HTR-8/SVneo (cell line): Measurements from ENCODE around the gene CD276.
"Not testable (repeated sequence)": the region's sequence is repeated elsewhere in the genome, so short reads cannot be mapped to it uniquely, and the experiment has no call there.

Experiments used
- DNase-seq: peaks from one replicate; pipeline ENCODE4 v3.0.0; 2011; ENCODE audit warnings: low spot score, mixed read lengths; ENCODE audit not compliant: insufficient read length
- FAIRE-seq: peaks from 2 replicates; lab custom pipeline; 2011; peaks lifted over from hg19 to GRCh38; lab: Jason Lieb, UNC

Gene CD276

DNA sequence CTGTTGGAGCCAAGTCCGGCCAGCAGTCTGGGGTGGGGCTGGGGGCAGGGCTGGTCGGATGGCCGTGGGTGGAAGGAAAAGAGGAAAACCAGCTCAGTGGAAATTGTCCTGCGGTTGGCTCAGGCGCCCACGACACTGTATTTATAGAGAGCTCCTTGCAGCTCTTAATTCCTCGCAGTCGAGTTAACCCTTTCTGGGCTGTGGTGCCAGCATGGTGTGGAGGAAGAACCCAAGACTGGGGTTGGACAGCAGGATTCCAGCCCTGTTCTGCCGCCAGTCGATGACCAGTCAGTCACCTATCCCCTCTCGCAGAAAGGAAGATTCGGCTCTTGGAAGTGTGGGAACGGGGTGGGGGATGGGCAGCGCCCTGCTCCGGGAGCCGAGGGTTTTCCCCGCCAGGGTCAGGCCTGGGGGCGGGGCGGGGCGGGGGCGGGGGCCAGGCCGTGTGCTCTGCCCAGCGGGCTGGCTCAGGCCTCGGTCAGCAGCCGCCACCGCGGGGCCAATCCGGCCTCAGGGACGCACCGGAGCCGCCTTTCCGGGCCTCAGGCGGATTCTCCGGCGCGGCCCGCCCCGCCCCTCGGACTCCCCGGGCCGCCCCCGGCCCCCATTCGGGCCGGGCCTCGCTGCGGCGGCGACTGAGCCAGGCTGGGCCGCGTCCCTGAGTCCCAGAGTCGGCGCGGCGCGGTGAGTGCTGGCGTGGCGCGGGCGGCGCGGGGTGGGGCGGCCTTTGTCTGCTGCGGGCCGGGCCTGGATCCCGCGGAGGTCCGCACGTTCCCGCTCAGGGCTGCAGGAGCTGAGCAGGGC is at the start of gene CD276:
TSS of gene CD276 (plus strand) at position 607 of the 804 bp plus-strand sequence. CDS start 15,257 bp downstream, outside the sequence.
- DNase-seq (peak; percentile 68), FAIRE-seq (no peak)

DNA sequence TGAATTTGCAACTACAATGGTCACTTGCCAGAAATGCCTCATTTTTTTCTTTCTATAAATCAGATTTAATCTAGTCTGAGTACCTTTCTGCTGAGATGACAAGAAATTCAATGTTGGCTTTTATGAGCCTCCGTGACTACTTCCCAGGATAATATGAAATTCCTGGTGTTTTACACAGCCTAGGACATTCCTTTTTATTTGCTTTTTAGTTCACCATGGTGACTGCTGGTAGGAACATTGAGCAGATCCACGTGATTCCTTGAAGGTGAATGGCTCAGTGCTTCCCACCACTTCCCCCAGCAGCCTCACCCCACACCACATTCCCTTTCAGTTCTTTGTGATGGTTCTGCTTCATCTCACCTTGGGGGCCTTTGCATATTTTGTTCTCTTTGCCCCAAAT is 46.7 kb upstream of the CD276 start:
- no peak for FAIRE-seq
- no peak for DNase-seq

DNA sequence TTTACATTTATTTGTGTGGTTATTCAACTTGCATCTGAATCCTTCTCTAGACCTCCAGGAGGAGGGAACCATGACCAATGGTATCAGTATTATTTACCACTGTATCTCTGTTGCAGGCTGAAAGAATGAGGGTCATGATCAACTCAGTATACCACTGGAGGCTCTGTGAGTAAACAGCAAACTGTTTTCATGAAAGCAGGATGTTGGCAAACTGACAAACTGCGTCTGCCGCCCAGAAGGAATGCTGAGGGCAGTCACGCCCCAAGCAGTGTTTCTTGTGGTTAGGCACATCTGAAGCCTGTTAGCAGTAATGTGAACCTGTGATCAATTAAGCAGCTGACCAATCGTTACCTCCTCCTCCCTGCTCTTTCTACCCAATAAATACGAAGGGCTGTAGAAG is 44.7 kb upstream of the CD276 start:
- not testable (repeated sequence) for DNase-seq, FAIRE-seq

DNA sequence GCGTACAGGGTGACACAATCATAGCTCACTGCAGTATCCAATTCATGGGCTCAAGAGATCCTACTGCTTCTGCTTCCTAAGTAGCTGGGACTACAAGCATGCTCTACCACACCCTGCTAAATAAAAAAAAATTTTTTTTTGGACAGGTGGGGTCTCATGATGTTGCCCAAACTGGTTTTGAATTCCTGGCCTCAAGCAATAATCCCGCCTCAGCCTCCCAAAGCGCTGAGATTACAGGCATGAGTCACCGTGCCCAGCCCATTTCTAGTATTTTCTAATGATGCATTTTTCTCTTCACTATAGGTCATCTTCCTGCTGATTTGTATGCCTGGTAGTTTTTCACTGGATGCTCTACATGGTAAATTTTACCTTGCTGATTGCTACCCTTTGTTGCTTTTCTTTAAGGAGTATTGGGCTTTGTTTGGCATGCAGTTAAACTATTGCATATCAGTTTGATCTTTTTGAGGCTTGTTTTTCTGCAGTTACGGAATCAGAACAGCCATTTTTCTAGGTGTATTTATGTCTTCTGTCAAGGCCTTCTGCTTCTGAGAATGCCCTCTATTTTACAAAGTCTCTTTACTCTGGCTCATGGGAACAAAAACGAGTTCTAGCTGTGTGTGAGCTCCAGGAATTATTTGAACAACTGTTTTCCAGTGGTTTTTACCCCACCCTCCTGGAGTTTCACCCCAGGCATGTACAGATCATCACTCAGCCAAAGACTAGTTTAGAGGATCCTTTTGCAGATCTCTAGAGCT is 36.7 kb upstream of the CD276 start:
- DNase-seq (no peak), FAIRE-seq (no peak)

DNA sequence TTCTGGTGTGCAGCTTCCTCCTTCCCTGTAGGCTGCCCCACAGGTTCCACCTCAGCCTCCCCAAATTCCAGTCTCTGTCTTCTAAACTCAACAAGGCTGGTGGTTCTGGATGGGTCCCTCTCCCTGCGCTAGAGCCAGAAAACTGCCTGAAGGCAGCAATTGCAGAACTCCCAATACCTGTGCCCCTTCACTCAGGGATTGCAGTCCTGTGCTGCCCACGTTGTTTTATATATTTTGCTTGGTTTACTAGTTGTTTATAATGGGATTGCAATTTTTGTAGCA is 36.2 kb upstream of the CD276 start:
- no peak for FAIRE-seq
- DNase-seq: no peak

DNA sequence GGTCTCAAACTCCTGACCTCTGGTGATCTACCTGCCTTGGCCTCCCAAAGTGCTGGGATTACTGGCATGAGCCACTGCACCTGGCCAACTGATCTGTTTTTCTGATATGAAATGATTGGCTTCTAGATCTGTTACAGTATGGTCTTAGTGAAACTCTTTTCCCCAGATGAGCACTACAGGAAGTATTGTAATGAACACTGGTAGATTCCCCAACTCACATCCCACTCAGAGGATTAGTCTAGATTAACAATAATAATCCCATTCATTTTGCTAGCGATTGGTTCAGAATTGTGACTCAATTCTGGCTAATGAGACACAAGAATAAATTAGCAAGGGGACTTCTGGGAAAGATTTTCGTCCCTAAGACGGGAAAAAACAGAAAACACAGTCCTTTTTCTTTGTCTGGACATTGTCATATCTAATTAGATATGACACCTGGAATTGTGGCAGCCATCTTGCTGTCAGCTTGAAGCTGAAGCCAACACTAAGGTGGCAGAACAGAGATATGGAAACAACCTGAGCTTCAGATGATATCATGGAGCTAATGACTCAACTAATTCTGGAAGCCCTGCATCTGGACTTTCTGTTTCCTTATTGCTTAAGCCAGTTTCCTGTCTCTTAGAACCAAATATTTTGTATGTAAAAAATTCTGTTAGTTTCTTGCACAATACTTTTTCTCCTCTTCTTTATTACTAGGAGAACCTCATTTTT is 33.6 kb upstream of the CD276 start:
- DNase-seq: no peak
- no peak for FAIRE-seq

DNA sequence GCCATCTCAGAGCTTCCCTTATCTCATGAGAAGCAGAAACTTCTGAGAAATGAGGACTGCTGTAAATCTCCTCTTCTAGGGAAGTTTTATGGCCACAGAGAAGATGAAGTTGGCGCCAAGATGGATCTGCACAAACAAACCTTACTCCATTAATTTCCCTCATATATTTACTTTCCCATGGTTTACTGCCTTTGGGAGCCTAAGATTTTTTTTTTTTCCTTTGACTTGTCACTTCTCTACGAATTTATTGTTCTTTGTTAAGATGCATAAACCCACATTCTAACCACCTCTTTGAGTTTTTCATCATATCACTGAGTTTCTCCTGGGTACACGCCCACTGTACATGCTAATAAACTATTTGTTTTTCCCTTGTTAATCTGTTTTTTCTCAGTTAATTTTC is 29.5 kb upstream of the CD276 start:
- DNase-seq (no peak), FAIRE-seq (no peak)

DNA sequence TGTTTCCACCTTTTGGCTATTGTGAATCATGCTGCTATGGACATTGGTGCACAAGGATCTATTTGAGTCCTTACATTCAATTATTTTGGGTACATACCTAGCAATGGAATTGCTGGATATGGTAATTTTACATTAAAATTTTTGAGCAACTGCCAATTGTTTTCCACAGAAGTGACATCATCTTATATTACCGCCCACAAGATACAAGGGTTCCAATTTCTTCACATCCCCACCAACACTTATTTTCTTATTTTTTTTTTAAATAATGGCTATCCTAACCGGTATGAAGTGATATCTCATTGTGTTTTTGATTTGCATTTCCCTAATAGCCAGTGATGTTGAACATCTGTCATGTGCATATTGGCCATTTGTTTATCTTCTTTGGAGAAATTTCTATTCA is 28.5 kb upstream of the CD276 start:
- DNase-seq (no peak), FAIRE-seq (no peak)

DNA sequence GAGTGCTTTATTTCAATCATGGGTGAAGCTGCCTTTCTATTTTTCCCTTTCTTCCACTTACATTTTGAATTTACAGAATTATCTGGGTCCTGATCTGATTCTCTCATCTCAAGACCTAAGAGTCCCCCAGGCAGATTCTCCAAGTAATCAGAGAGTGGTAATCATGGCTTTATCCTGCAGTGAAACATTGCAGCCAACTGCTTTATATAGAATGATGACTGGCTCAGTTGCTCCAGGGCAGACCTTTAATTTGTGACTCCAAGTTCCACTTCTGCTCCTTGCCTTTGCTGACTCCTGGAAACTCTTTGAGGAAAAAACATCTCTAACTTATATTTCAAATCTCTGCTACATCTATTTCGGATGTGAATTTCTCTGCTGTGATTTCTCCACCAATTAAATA is 25.5 kb upstream of the CD276 start:
- no peak for DNase-seq
- no peak for FAIRE-seq

DNA sequence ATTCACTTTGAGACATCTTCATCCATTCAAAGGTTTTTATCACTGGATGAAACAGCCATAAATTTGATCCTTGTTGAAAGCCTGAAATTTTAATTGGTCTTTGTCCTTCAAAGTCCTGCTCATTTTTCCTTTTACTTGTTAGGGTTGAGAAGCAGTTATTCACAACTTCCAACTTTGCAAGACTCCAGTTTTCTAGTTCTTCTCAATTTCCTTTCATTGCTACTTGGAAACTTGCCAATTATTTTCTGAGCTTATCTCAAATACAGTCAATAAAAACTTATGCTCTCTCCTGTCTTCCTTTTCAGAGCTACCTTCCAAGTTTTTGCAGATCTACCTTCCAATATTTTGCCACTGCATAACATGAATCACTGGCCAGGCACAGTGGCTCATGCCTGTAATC is 23.7 kb upstream of the CD276 start:
- FAIRE-seq: no peak
- no peak for DNase-seq

DNA sequence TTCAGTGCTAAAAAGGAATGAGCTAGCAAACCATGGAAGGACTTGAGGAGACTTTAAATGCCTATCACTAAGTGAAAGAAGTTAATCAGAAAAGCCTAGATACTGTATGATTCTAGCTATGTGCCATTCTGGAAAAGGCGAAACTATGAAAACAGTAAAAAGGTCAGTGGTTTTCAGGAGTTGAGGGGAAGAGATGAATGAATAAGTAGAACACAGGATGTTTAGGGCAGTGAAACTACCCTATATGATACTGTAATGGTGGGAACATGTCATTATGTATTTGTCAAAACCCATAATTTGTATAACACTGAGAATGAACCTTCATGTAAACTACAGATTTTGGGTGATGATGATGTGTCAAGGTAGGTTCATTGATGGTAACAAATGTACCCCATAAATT is 9.6 kb upstream of the CD276 start:
- FAIRE-seq (no peak), DNase-seq (no peak)

DNA sequence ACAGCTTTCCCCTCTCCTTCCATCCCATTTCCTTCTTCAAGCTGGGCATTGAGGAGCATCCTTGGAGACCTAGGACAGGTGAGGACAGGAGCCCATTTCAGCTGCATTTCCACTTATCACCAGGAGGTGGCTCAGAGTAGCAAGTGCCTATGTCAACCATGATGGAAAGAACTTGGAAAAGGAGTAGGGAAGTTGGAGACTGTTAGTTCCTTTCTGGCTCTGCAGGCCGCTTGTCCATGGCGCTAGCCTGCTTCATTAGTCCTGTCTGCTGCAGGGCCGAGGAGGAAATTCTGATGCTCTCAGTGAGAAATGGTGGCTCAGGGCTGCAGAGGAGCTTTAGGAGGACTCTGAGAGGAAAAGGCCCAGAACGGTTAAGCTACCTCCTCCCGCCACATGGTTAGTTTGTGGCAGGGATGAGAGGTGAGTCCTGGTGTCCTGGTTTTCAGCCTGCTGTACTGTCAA is 7.0 kb upstream of the CD276 start:
- FAIRE-seq (no peak), DNase-seq (peak; percentile 55)

DNA sequence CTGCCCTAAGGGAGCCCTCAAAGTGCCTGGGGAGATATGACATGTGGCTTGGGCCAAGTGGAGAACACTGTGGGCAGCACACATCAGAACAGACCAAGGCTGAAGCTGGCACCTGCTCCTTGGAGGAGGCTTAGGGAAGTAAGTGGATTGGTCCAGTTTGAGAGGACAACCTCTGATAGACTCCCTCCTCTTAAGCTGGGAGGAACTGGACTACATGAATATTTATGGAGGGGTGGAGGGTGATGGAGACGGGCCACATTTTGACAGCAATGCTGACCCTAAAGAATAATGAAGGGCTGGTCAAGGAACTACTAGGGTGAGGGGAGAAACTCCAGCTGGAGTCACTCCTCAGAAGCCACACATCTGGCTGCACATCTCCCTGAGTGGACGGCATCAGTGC is 6.5 kb upstream of the CD276 start:
- FAIRE-seq (no peak), DNase-seq (no peak)

DNA sequence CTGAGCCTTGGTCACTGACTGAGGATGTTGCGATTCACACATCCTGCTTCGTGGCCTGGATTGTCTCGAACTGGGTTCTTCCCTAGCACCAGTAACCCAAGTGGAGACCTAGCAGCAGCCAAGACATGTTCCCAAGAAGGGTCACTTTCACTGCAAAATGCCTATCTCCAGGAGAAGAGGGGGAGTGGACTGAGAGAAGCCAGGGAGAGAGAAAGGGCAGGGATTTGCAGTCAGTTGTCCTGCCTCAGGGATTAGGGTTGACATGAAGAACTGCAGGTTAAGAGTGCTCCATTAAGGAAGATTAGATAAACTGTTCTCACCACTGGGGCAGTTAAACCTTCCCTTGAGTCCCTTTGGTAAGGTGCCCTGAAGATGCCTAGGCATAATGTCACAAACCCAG is 5.7 kb upstream of the CD276 start:
- DNase-seq (no peak), FAIRE-seq (no peak)

DNA sequence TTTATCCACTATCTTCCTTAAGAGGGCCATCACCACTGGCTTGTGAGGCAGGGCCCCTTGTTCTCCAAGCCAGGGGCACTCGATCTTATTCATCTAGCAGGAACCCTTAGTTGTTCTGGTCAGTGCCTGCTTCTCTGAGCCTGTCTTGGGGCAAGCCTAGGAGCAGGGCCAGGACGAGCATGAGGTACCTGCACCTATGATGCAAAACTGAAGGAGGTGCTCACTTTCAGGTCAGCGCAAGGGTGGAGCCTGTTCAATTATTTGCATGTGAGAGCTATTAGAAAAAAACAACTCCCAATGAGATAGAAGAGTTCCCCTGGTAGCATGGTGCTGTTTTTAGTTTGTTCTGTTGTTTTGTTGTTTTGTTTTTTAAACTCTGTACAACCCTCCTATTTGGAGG is 5.0 kb upstream of the CD276 start:
- no peak for DNase-seq
- FAIRE-seq: no peak

DNA sequence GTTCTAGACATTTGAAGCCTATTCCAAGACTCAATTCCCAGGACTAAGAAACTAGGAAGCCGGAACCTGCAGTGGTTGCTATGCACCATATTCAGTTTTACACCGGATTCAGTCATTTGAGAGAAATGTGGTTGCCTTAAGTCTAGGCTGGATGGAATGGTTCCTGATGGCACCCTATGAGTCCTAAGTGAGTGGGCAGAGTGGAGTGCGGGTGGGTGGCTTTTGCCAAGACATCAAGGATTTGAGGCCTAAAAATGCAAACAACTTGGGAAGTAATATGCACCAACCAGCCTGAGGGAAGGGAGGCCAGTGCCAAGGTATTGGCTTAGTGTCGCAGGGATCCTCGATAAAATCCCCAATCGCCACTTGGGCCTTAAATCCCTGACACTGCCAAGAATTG is 4.2 kb upstream of the CD276 start:
- no peak for DNase-seq
- FAIRE-seq: no peak

DNA sequence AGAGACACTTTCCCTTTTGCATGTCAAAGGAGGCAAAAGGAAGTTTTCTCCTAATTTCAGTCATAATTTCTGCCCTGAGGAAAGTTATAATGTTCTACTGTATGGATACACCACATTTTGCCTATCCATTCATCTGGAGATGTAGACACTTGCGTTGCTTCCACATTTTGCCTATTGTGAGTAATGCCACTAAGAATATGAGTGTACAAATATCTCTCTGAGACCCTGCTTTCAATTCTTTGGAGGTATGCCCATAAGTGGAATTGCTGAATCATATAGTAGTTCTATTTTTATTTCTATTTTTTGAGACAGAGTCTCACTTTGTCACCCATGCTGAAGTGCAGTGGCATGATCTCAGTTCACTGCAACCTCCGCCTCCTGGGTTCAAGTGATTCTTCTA is 3.6 kb upstream of the CD276 start:
- FAIRE-seq (no peak), DNase-seq (no peak)

DNA sequence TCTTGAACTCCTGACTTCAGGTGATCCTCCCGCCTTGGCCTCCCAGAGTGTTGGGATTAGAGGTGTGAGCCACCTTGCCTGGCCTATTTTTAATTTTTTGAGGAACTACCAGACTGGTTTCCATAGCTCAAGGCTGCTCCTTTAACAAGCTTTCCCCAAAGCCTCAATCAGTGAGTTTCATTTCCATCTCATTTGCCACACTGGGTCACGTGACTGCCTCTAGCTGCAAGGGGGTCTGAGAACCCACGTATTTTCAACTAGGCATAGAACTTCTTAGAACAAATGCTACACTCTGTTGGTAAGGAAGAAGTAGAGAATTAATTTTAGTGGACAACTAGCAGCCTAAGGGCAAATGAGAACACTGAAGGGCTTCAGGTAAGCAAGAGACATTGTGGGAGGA is 3.1 kb upstream of the CD276 start:
- DNase-seq (no peak), FAIRE-seq (no peak)

DNA sequence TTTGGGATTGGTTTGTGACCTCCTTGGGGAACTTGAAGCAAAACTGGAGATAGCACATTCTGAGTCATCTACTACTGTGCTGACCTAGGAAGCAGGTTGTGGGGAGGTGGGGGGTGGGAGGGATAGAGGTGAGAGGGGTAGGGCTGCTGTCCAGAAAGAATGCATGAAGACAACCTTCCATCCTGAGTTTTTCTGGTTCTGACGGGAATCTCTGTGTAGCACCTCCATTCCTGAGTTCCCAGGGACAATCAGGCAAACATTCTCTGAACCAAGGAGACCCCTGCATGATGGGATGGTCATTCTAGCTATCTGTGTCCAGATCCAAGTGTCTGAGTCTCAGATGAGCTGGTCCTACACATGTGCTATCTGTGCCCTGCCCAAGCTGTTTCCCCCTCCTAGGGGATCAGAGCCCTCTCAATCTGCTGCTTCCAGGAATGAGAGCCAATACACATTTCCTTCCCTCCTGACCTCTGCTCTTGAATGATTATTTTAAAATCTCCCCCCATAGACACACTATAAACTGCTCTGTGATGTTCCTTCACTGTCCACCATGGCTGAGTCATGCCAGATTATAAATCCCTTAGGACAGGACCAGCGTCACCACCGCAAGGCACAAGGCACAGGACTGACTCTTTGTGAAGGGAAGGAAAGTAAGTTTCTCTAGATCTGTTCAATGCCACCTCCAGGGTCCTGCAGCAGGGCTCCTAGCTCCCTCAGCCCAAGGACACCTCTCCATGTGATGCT is 2.2 kb upstream of the CD276 start:
- FAIRE-seq (no peak), DNase-seq (no peak)

DNA sequence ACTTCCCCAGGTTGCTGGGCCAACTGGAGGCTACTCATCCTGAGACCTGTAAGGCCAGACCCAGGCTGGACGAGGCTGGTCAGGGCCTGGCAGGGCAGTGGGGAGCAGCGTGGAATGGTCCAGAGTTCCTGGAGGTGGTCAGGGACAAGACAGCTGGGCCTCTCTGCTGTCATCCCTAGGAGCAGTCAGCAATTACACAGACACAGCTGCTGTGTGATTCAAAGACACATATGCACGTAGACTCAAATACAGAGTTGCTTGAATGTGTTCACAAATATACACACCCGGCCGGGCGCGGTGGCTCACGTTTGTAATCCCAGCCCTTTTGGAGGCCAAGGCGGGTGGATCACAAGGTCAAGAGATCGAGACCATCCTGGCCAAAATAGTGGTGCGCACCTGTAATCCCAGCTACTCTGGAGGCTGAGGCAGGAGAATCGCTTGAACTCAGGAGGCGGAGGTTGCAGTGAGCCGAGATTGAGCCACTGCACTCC is 1.5 kb upstream of the CD276 start:
- DNase-seq (no peak), FAIRE-seq (no peak)
